ENCODE data around the gene GMDS. TPM values are rescaled to one million over a fixed set of nuclear protein-coding genes. Genes with fewer than 3 reads are reported as not detected.

The GMDS gene
- polyA plus RNA-seq, 1 of the 3 experiments (the other 2 are of a cell fraction), result 12.3 TPM

GRCh38 chr6:2038092-2038491, 207.3 kb downstream of the GMDS start (continued):
- TF ChIP-seq IRF3 (IDR thresholded peaks at IDR 0.05; ENCODE audit: low read depth, low read length) (no peak), JUND (IDR thresholded peaks at IDR 0.05) (peak; percentile 65)

- Histone ChIP-seq H3K4me2 (no peak overlapping the region), H3K9ac (no peak overlapping the region), H3K27ac (ENCODE audit: low read depth in 2 of 2, low read length in 1 of 2) (peak overlapping the region in 1 of 2 experiments; percentile 55; a peak in 1 of 4 replicates), H3K27me3 (ENCODE audit: insufficient read depth) (no peaks in the 10 kb centered on the region), H2AFZ (ENCODE audit: low read depth) (no peak overlapping the region), H3F3A (replicated peaks; ENCODE audit: insufficient read depth) (no peaks in the 10 kb centered on the region), H3K9me3 (no peaks in the 10 kb centered on the region), H4K20me1 (ENCODE audit: insufficient read depth) (no peaks in the 10 kb centered on the region), H3K79me2 (ENCODE audit: insufficient read depth) (no peaks in the 10 kb centered on the region), H3K4me3 (ENCODE audit: low read depth in 2 of 2, low read length in 1 of 2) (no peak overlapping the region), H3K4me1 (ENCODE audit: control insufficient read depth in 1 of 2, insufficient read depth in 2 of 2, low read depth in 1 of 2, low read length in 1 of 2) (peaks cover 0 to 10% of the 10 kb centered on the region in 2 experiments; a peak in 2 of 4 replicates), H3K36me3 (replicated peaks in 1 of 2; ENCODE audit: control insufficient read depth in 1 of 2, insufficient read depth in 2 of 2, low read length in 1 of 2) (no peaks in the 10 kb centered on the region), H3K9me2 (no peaks in the 10 kb centered on the region)
- no peak for TF ChIP-seq ELF1 (IDR thresholded peaks at IDR 0.05)
- TF ChIP-seq SMC3 (IDR thresholded peaks at IDR 0.05; ENCODE audit: low read depth, low read length), result peak; percentile 52
- peak; percentile 35 for TF ChIP-seq CTCF (IDR thresholded peaks at IDR 0.05)
- TF ChIP-seq RAD21 (IDR thresholded peaks at IDR 0.05; ENCODE audit: low read length), result peak; percentile 68
- POLR2A ChIA-PET, result no interaction called here
- CTCF ChIA-PET, result interaction anchor here (0.7 to 1.5 kb wide), 6 partner anchors 8 to 143 kb away, joined by 3 to 5 read pairs (median 4); no protein-coding TSS in a partner anchor
- DNase-seq, result no peak
- WGBS (ENCODE audit: low lambda C conversion rate), result 86% methylated on average over 10 of the region's 10 CpGs
These were observed 208.0 kb downstream of the GMDS start for GRCh38 chr6:2037237-2037926.

- H3K4me1 ChIP-seq (ENCODE audit: control insufficient read depth in 1 of 2, insufficient read depth in 2 of 2, low read depth in 1 of 2, low read length in 1 of 2), result peaks cover 0 to 10% of the 10 kb centered on the region in 2 experiments; a peak in 2 of 4 replicates
- TF ChIP-seq EP300 (IDR thresholded peaks at IDR 0.05; ENCODE audit: borderline replicate concordance in 1 of 2, low read depth in 1 of 2, low read length in 1 of 2), result no peak
- no peak for TF ChIP-seq RFX5 (IDR thresholded peaks at IDR 0.05; ENCODE audit: low read length)
- TF ChIP-seq POLR2AphosphoS5 (IDR thresholded peaks at IDR 0.05; ENCODE audit: low read depth, low read length), result no peak
- no peak for TF ChIP-seq YY1 (IDR thresholded peaks at IDR 0.05; ENCODE audit: low read depth)
- no peak for TF ChIP-seq FOSL2 (IDR thresholded peaks at IDR 0.05; ENCODE audit: borderline replicate concordance, low read depth)
- no peak for TF ChIP-seq GABPA (IDR thresholded peaks at IDR 0.05; ENCODE audit: low read depth)
- no peak for TF ChIP-seq PBX3 (IDR thresholded peaks at IDR 0.05)
- no peak for TF ChIP-seq SIN3A (IDR thresholded peaks at IDR 0.05; ENCODE audit: borderline replicate concordance, low read depth, low read length)
- no peak for TF ChIP-seq NFIC (IDR thresholded peaks at IDR 0.05; ENCODE audit: borderline replicate concordance)
- no peak overlapping the region for H3K4me3 ChIP-seq (ENCODE audit: low read depth in 2 of 2, low read length in 1 of 2)
- POLR2A ChIA-PET, result no interaction called here
- no peaks in the 10 kb centered on the region for H3K9me3 ChIP-seq
- no peak overlapping the region for H3K4me2 ChIP-seq
- WGBS (ENCODE audit: low lambda C conversion rate), result 89% methylated on average over 6 of the region's 6 CpGs
- no peaks in the 10 kb centered on the region for H3K27me3 ChIP-seq (ENCODE audit: insufficient read depth)
- no peaks in the 10 kb centered on the region for H3F3A ChIP-seq (replicated peaks; ENCODE audit: insufficient read depth)
- H2AFZ ChIP-seq (ENCODE audit: low read depth), result no peak overlapping the region
- no peaks in the 10 kb centered on the region for H3K79me2 ChIP-seq (ENCODE audit: insufficient read depth)
- CTCF ChIA-PET, result interaction anchor here (0.7 to 1.5 kb wide), 3 partner anchors 9 to 172 kb away, joined by 3 to 4 read pairs (median 3); no protein-coding TSS in a partner anchor
- H3K27ac ChIP-seq (ENCODE audit: low read depth in 2 of 2, low read length in 1 of 2), result no peak overlapping the region
- no peaks in the 10 kb centered on the region for H4K20me1 ChIP-seq (ENCODE audit: insufficient read depth)
- no peaks in the 10 kb centered on the region for H3K36me3 ChIP-seq (replicated peaks in 1 of 2; ENCODE audit: control insufficient read depth in 1 of 2, insufficient read depth in 2 of 2, low read length in 1 of 2)
- H3K9me2 ChIP-seq, result no peaks in the 10 kb centered on the region
- DNase-seq, result no peak
- no peak overlapping the region for H3K9ac ChIP-seq
These were observed 208.7 kb downstream of the GMDS start for GRCh38 chr6:2036710-2037023.

Measured in SK-N-SH (cell line).